Activated T-helper 1 cell treated with anti-CD3 and anti-CD28 coated beads, Interleukin-12 subunit alpha, Interleukin-12 subunit beta, Interleukin-2, Interleukin-4 antibody, amounts not matched to agents 30 ng/mL and 10 ng/mL and 1 ng/mL, durations not matched to agents 14 hours and 24 hours and 36 hours (primary cell): Measurements from ENCODE around the gene NECAB2. TPM values are rescaled to one million over a fixed set of nuclear protein-coding genes. Genes with fewer than 3 reads are reported as not detected.

Experiments
- DNase-seq: peaks from one replicate; pipeline ENCODE4 v3.0.0; 2021; ENCODE audit warnings: low spot score
- H3K27ac Mint-ChIP-seq: one replicate; pipeline ENCODE4 v1.8.0; 2021; ENCODE audit warnings: mild to moderate bottlenecking, mixed read lengths
- H3K27me3 Mint-ChIP-seq: one replicate; pipeline ENCODE4 v1.8.0; 2022; ENCODE audit warnings: mild to moderate bottlenecking, moderate library complexity, mixed read lengths; ENCODE audit not compliant: insufficient read depth
- H3K36me3 Mint-ChIP-seq: one replicate; pipeline ENCODE4 v1.8.0; 2021; ENCODE audit warnings: low read depth, mixed read lengths
- H3K4me1 Mint-ChIP-seq: one replicate; pipeline ENCODE4 v1.8.0; 2021; ENCODE audit warnings: low read depth, mixed read lengths
- H3K4me3 Mint-ChIP-seq: one replicate; pipeline ENCODE4 v1.8.0; 2021; ENCODE audit warnings: mild to moderate bottlenecking, moderate library complexity, mixed read lengths
- H3K9me3 Mint-ChIP-seq: one replicate; pipeline ENCODE4 v1.8.0; 2021; ENCODE audit warnings: mixed read lengths
- intact Hi-C: fragments of 100-400 bp; cut with micrococcal nuclease; formaldehyde crosslinking; loops from one replicate; pipeline ENCODE4 v1.15.1; 2024
- total RNA-seq: library from RNA; stranded (reverse); gene quantifications from 2 replicates; pipeline ENCODE4 v1.2.3, GENCODE V29; 2022

The NECAB2 gene
- total RNA-seq, 1 donor from 2014 or later = not detected

DNA sequence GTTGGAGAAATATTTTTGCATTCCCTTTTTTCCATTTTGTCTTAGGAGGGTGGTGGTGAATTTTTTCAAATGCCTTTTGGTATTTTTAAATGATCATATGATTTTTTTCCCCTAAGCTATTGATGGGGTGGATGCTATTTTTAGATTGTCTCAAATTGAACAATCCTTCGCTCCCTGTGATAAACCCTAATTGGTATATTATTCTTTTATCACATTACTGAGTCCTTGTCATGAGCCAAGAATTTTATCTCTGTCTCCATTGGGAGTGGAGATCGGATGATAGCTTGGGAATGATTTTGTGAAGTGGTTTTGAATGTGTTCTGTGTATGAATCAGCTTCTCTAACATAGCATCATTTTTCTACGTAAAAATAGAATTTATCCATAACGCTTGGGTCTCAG lies 15.4 kb downstream of the NECAB2 start:
- Mint-ChIP-seq H3K36me3 (no peaks in the 10 kb centered on the region), H3K27ac (no peak overlapping the region), H3K27me3 (peaks cover 10% of the 10 kb centered on the region), H3K4me1 (no peaks in the 10 kb centered on the region), H3K4me3 (no peak overlapping the region), H3K9me3 (peaks cover 6% of the 10 kb centered on the region)
- DNase-seq = no peak
- intact Hi-C loops = no loop called here

DNA sequence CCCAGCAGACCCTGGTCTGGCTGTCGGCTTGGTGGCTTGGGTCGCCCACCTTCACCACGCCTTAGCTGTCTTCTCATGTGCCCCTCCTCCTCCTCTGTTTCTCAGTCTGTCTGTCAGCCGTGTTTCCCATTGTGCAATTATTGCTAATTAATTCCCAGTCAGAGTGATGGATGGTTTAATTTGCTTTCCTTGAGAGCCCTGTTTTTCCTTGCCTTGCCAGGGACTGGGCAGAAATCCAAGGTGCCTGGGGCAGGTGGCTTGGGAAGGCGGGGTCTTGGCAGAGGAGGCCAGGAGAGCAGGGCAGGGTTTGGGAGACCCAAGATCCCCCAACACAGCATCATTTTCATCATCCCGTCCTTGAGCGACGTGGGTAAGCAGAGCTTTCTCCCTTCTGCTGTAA lies 21.3 kb downstream of the NECAB2 start:
- Mint-ChIP-seq H3K4me3 (no peak overlapping the region), H3K27me3 (peaks cover 9% of the 10 kb centered on the region), H3K4me1 (no peaks in the 10 kb centered on the region), H3K27ac (no peak overlapping the region), H3K9me3 (peaks cover 4% of the 10 kb centered on the region), H3K36me3 (no peaks in the 10 kb centered on the region)
- intact Hi-C loops = no loop called here
- no peak for DNase-seq

DNA sequence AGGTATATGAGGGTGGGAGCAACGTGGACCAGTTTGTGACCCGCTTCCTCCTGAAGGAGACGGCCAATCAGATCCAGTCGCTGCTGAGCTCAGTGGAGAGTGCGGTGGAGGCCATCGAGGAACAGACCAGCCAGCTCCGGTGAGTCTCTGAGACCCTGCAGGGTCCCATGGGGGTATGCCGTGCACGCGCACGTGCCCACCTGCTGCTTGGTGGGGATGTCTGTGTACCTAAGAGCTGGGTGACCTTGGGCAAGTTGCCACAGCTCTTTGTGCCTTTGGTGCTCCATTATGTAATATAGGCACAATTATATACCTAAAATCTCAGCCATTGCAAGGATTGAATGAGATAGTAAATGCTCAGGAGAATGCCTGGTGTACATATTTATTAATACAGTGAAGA lies 22.4 kb downstream of the NECAB2 start:
- DNase-seq = no peak
- no peak overlapping the region for H3K4me3 Mint-ChIP-seq
- H3K27ac Mint-ChIP-seq = no peak overlapping the region
- peaks cover 4% of the 10 kb centered on the region for H3K9me3 Mint-ChIP-seq
- intact Hi-C loops = no loop called here
- H3K4me1 Mint-ChIP-seq = no peaks in the 10 kb centered on the region
- no peaks in the 10 kb centered on the region for H3K36me3 Mint-ChIP-seq
- H3K27me3 Mint-ChIP-seq = peaks cover 17% of the 10 kb centered on the region

DNA sequence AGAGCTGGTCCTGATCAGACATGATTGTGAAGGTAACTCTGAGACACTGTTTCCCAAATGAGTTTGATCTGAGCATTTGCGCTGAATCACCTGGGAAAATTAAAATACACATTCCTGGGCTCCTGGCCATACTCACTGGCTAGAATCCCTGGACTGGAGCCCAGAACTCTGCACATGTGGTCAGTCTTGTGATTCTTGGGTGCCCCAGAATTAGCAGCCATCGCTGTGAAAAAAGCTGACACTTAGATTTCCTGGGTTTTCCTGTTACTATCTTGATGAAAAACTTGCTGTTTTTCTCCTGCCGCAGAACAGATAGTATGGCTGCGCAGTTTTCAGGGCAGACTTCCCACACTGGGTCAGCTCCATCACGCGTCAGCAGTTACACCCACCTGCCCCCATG lies 24.6 kb downstream of the NECAB2 start:
- DNase-seq = no peak
- no peaks in the 10 kb centered on the region for H3K4me1 Mint-ChIP-seq
- H3K36me3 Mint-ChIP-seq = no peaks in the 10 kb centered on the region
- H3K9me3 Mint-ChIP-seq = peaks cover 4% of the 10 kb centered on the region
- no peak overlapping the region for H3K27ac Mint-ChIP-seq
- peaks cover 14% of the 10 kb centered on the region for H3K27me3 Mint-ChIP-seq
- no peak overlapping the region for H3K4me3 Mint-ChIP-seq
- intact Hi-C loops = no loop called here

DNA sequence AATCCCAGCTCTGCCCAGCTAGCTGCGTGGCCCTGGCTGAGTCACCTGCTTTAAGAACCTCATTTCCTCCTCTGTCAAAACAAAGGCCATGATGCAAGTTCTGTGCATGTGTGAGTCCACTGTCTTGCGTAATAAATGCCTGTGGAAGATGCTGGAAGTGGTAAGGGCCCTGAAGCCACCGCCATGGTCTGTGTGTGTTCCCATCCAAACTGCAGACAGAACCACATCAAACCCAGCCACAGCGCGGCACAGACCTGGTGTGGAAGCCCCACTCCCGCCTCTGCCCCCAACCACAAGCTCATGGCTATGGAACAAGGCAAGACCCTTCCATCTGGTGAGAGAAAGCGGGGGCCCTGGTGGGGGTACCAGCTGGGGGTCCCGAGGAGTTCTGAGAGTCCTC lies 26.0 kb downstream of the NECAB2 start:
- H3K27me3 Mint-ChIP-seq = peaks cover 9% of the 10 kb centered on the region
- peaks cover 4% of the 10 kb centered on the region for H3K9me3 Mint-ChIP-seq
- intact Hi-C loops = no loop called here
- no peaks in the 10 kb centered on the region for H3K4me1 Mint-ChIP-seq
- no peaks in the 10 kb centered on the region for H3K36me3 Mint-ChIP-seq
- H3K4me3 Mint-ChIP-seq = no peak overlapping the region
- H3K27ac Mint-ChIP-seq = no peak overlapping the region
- no peak for DNase-seq

DNA sequence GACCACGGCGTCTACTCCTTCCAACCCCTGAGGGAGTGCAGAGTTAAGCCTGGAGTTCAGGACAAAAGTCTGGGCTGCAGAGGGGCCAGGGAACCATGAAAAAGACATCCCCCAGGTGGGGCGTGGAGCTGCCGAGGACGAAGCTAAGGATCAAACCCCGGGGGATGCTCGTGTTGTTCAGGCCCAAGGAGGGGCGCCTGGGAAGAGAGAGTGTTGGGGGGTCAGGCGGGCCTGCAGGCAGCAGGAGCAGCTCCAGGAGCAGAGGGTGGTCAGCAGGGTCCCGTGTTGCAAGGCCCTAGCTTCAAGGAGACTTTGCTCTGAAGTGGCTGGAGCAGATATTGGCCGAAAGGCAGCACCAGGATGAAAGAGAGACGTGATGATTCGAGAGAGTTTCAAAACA lies 26.7 kb downstream of the NECAB2 start:
- Mint-ChIP-seq H3K9me3 (peaks cover 4% of the 10 kb centered on the region), H3K27ac (no peak overlapping the region), H3K4me1 (no peaks in the 10 kb centered on the region), H3K27me3 (peaks cover 9% of the 10 kb centered on the region), H3K4me3 (no peak overlapping the region), H3K36me3 (no peaks in the 10 kb centered on the region)
- intact Hi-C loops = no loop called here
- DNase-seq = no peak

DNA sequence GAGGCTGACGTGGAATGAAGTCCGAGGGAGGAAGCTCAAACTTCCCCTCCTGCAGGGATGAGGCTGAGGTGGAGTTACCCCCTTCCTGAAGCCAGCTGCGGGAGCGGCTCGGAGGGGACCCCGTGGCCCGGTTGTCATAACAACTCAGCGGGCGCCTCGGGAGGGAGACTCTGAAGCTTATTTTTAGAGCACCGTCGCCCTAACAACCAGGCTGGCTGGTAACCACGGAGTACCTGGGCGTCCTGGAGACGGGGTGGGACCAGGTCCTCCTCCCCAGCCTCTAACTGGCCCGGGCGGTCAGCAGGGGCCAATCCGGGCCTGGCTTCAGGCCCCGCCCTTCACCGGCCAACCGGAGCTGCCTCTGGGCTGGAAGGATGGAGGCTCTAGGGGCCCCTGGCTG lies 27.7 kb downstream of the NECAB2 start:
- intact Hi-C loops = no loop called here
- Mint-ChIP-seq H3K9me3 (peaks cover 4% of the 10 kb centered on the region), H3K27ac (no peak overlapping the region), H3K36me3 (no peaks in the 10 kb centered on the region), H3K27me3 (peaks cover 9% of the 10 kb centered on the region), H3K4me3 (no peak overlapping the region), H3K4me1 (no peaks in the 10 kb centered on the region)
- DNase-seq = no peak

DNA sequence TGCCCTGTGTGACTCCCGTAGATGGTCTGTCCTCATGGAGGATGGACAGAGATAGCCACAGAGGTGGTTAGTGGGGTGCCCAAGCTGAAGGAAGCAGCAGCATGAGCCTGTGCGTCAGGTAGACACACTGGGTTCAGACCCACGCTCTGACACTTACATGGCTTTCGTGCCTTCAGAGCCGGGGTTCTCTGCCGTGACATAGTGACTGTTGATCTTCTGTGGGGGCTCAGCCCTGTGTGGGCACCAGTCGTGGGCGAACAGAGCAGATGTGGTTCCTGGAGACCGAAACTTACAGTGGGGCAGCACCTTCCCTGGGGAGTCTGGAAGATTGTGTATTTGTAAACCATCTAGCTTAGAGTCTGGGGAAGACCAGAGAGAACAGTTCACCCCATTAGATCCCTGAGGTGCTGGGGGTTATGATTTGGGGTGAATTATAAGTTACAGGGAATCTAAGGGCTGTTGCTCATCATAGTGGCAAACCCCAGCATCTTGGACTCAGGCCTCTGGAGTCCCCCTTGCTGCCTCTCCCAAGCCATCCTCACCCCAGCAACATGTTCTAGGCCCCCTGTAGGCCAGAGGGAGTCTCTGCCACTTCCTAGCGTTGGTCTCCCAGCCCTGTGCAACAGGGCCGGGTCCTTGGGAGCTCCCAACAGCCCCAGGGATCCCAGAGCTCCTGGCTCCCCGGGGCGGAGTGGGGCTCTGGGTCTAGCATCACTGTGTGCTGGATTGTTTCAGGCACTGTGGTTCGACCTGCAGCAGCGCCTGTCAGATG lies 28.6 kb downstream of the NECAB2 start:
- Mint-ChIP-seq H3K9me3 (peaks cover 4% of the 10 kb centered on the region), H3K27me3 (peaks cover 9% of the 10 kb centered on the region), H3K36me3 (no peaks in the 10 kb centered on the region), H3K4me1 (no peaks in the 10 kb centered on the region), H3K4me3 (no peak overlapping the region), H3K27ac (no peak overlapping the region)
- DNase-seq = no peak
- intact Hi-C loops = no loop called here

DNA sequence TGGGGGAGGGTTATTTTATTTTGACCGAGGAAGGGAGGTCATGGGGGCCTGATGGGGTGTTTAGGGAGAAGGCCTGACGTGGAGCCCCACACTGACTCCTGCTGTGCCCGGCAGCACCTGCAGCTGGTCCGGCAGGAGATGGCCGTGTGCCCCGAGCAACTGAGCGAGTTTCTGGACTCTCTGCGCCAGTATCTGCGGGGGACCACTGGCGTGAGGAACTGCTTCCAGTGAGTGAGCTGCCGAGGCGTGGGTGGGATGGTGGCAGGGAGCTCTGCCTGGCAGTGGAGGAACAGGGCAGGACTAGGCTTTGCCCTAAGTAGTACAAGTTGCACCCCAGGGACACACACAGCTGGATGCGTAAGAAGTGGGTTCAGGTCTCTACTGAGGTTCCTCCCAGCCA lies 30.0 kb downstream of the NECAB2 start:
- intact Hi-C loops = no loop called here
- Mint-ChIP-seq H3K27ac (no peak overlapping the region), H3K4me1 (no peaks in the 10 kb centered on the region), H3K36me3 (no peaks in the 10 kb centered on the region), H3K4me3 (no peak overlapping the region), H3K9me3 (no peaks in the 10 kb centered on the region), H3K27me3 (peaks cover 9% of the 10 kb centered on the region)
- DNase-seq = no peak

DNA sequence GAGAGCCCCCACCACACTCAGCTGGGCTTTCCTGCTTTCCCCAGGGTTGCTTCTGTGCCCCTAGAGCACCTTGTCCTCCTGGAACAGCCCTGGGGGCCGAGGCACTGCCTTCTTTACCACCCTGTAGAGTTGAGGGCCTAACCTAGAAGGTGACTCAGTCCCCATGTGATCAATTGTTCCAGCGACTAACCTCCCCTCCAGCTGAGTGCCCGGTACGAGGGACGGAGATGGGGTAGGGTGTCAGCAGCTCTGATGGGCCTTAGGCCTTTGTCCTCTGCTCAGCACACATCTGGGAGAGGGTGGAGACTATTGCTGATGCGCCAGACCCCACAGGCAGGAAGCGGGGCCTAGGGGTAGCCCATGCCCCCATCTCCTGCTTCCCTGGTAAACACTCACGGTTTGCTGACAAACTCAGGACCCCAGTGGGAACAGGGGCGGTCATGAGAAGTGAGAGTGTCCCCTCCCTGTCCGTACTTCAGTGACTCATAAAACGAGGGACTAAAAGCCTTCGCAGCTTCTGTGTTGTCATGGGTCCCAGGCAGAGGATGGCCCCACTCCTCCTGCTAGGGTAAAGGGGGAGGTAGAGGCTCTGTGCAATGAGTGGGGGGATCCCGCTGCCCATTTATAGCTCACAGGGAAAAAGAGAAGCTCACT lies 33.1 kb downstream of the NECAB2 start:
- Mint-ChIP-seq H3K4me3 (no peak overlapping the region), H3K4me1 (no peaks in the 10 kb centered on the region), H3K27me3 (peaks cover 4% of the 10 kb centered on the region), H3K36me3 (no peaks in the 10 kb centered on the region), H3K9me3 (no peaks in the 10 kb centered on the region), H3K27ac (no peak overlapping the region)
- DNase-seq = no peak
- intact Hi-C loops = no loop called here

DNA sequence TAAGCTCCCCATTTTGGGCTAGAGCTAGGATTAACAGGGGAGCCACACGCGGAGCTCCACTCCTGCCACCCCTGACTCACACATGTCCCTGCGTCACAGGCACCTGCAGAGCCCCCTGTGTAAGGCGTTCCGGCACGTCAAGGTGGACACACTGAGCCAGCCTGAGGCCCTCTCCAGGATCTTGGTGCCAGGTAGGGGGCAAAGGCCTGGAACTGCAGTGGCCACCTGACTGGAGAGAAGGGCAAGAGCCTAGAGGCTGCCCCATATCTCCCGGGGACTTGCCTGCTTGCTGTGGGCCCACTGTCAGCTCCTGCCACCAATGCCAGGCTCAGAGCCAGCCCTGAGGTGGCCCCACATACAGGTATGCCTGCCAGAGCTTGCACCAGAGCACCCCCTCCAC lies 33.7 kb downstream of the NECAB2 start:
- Mint-ChIP-seq H3K27ac (no peak overlapping the region), H3K9me3 (no peaks in the 10 kb centered on the region), H3K4me1 (no peaks in the 10 kb centered on the region), H3K36me3 (no peaks in the 10 kb centered on the region), H3K4me3 (no peak overlapping the region), H3K27me3 (peaks cover 4% of the 10 kb centered on the region)
- intact Hi-C loops = no loop called here
- no peak for DNase-seq

DNA sequence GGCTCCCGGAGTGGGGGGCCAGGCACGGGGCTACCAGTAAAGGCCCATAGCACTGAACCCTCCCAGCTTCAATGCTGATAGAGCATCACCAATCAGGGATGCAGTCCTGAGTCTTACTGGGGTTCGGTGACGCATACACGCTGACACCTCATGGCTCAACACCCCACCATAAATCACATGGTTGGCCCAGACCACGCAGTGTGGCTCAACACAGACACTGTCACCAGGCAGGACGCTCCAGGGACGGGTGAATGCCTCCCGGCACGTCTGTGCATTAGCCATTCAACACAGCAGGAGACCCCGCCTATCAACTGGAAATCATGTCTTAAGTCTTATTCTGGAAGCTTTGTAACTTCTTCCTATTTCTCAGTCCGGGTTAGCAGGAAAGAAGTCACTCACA lies 35.0 kb downstream of the NECAB2 start:
- Mint-ChIP-seq H3K9me3 (no peaks in the 10 kb centered on the region), H3K4me3 (no peak overlapping the region), H3K27ac (no peak overlapping the region), H3K36me3 (no peaks in the 10 kb centered on the region), H3K27me3 (peaks cover 4% of the 10 kb centered on the region), H3K4me1 (no peaks in the 10 kb centered on the region)
- intact Hi-C loops = no loop called here
- no peak for DNase-seq

DNA sequence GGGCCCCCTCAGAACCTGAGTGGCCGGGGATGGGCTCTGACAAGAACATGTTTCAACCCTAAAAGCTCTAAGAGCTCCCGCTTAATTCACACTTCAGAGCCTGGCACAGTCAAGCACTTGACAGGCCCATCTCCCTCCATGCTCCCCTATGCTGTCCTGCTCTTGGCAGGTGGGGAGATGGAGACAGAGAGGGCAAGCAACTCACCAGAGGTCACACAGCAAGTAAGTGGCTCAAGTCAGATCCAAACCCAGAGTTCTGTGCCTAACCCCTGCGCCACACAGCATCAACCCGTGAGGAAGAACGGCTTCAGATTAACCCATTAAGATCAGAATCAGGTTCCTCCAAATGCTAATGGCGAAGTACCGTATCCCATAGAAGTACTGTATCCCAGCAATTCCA lies 36.4 kb downstream of the NECAB2 start:
- H3K9me3 Mint-ChIP-seq = no peaks in the 10 kb centered on the region

More for the DNA sequence above, 36.4 kb downstream of the NECAB2 start:
- Mint-ChIP-seq H3K4me3 (no peak overlapping the region), H3K27ac (no peak overlapping the region), H3K27me3 (peaks cover 4% of the 10 kb centered on the region), H3K36me3 (no peaks in the 10 kb centered on the region), H3K4me1 (no peaks in the 10 kb centered on the region)
- intact Hi-C loops = no loop called here
- DNase-seq = no peak
